HG03139 (cell line): ENCODE data around the gene ITPR1.

Experiments
- ATAC-seq: cut with Tn5 transposase; IDR thresholded peaks from one replicate; pipeline ENCODE4 v1.9.1; 2021; ENCODE audit not compliant: unreplicated experiment

Gene ITPR1

GRCh38 chr3:4633078-4634004 lies 140.2 kb downstream of the ITPR1 start:
- ATAC-seq: peak; percentile 82

GRCh38 chr3:4634894-4635293 lies 141.7 kb downstream of the ITPR1 start:
- ATAC-seq: no peak

- ATAC-seq: no peak
Observed at GRCh38 chr3:4637265-4637664, 144.1 kb downstream of the ITPR1 start.

GRCh38 chr3:4641863-4642563 lies 148.9 kb downstream of the ITPR1 start:
- no peak for ATAC-seq

GRCh38 chr3:4642611-4643010 lies 149.5 kb downstream of the ITPR1 start:
- ATAC-seq: no peak

GRCh38 chr3:4643904-4644547 lies 150.9 kb downstream of the ITPR1 start:
- ATAC-seq: no peak

- no peak for ATAC-seq
Observed at GRCh38 chr3:4644951-4645350, 151.8 kb downstream of the ITPR1 start.

- ATAC-seq: no peak
Observed at GRCh38 chr3:4645468-4645867, 152.3 kb downstream of the ITPR1 start.

- ATAC-seq: no peak
Observed at GRCh38 chr3:4647411-4647810, 154.3 kb downstream of the ITPR1 start.

- ATAC-seq: no peak
Observed at GRCh38 chr3:4655145-4656045, 162.2 kb downstream of the ITPR1 start.

GRCh38 chr3:4656059-4656458 lies 162.9 kb downstream of the ITPR1 start:
- ATAC-seq: no peak

GRCh38 chr3:4656626-4657328 lies 163.6 kb downstream of the ITPR1 start:
- ATAC-seq: no peak

- no peak for ATAC-seq
Observed at GRCh38 chr3:4660936-4661335, 167.8 kb downstream of the ITPR1 start.

GRCh38 chr3:4664412-4664811 lies 171.3 kb downstream of the ITPR1 start:
- ATAC-seq: no peak

GRCh38 chr3:4665197-4665596 lies 172.0 kb downstream of the ITPR1 start:
- no peak for ATAC-seq

GRCh38 chr3:4666071-4666470 lies 172.9 kb downstream of the ITPR1 start:
- no peak for ATAC-seq

GRCh38 chr3:4670352-4670751 lies 177.2 kb downstream of the ITPR1 start:
- no peak for ATAC-seq

- no peak for ATAC-seq
Observed at GRCh38 chr3:4672725-4673275, 179.7 kb downstream of the ITPR1 start.

GRCh38 chr3:4674216-4674615 lies 181.1 kb downstream of the ITPR1 start:
- no peak for ATAC-seq

GRCh38 chr3:4675704-4676103 lies 182.6 kb downstream of the ITPR1 start:
- no peak for ATAC-seq
